ENCODE results near the gene FARS2. TPM values are rescaled to one million over a fixed set of nuclear protein-coding genes. Genes with fewer than 3 reads are reported as not detected.

The FARS2 gene
- total and polyA plus RNA-seq, 2 of the 13 experiments (the other 11 are each of a cell fraction or from before 2014, with no cell fraction given) = 15.4 to 26.0 TPM

- DNase-seq (ENCODE audit: low spot score) (no peak), ATAC-seq (no peak), FAIRE-seq (no peak)
- H3K4me1 ChIP-seq (ENCODE audit: insufficient read depth, low read length) = no peaks in the 10 kb centered on the region
- H2AFZ ChIP-seq (ENCODE audit: low read length) = no peak overlapping the region
- TF ChIP-seq HCFC1 (IDR thresholded peaks at IDR 0.05; ENCODE audit: low read depth, low read length) (no peak), ZNF672 (CRISPR knock-in tag; IDR thresholded peaks at IDR 0.05) (no peak), ZNF496 (CRISPR knock-in tag; IDR thresholded peaks at IDR 0.05; ENCODE audit: insufficient replicate concordance) (no peak), CBX5 (CRISPR knock-in tag; IDR thresholded peaks at IDR 0.05; ENCODE audit: borderline replicate concordance) (no peak), HOXA7 (CRISPR knock-in tag; IDR thresholded peaks at IDR 0.05) (no peak), PRDM10 (CRISPR knock-in tag; IDR thresholded peaks at IDR 0.05; ENCODE audit: low read depth) (no peak), ZNF335 (CRISPR knock-in tag; IDR thresholded peaks at IDR 0.05) (no peak), FOXC1 (CRISPR knock-in tag; IDR thresholded peaks at IDR 0.05; ENCODE audit: borderline replicate concordance) (no peak), PTBP1 (IDR thresholded peaks at IDR 0.05; ENCODE audit: low read depth, low read length, poor library complexity, severe bottlenecking) (no peak), MLX (CRISPR knock-in tag; IDR thresholded peaks at IDR 0.05) (no peak), NFE2L1 (CRISPR knock-in tag; IDR thresholded peaks at IDR 0.05; ENCODE audit: borderline replicate concordance) (no peak), MTF1 (CRISPR knock-in tag; IDR thresholded peaks at IDR 0.05) (no peak), MIXL1 (CRISPR knock-in tag; IDR thresholded peaks at IDR 0.05) (no peak), ZNF597 (CRISPR knock-in tag; IDR thresholded peaks at IDR 0.05) (no peak), EHMT2 (IDR thresholded peaks at IDR 0.05; ENCODE audit: borderline replicate concordance, low read depth, low read length) (no peak), ZNF34 (CRISPR knock-in tag; IDR thresholded peaks at IDR 0.05; ENCODE audit: borderline replicate concordance) (no peak)
- TF ChIP-seq, protein P1, sequence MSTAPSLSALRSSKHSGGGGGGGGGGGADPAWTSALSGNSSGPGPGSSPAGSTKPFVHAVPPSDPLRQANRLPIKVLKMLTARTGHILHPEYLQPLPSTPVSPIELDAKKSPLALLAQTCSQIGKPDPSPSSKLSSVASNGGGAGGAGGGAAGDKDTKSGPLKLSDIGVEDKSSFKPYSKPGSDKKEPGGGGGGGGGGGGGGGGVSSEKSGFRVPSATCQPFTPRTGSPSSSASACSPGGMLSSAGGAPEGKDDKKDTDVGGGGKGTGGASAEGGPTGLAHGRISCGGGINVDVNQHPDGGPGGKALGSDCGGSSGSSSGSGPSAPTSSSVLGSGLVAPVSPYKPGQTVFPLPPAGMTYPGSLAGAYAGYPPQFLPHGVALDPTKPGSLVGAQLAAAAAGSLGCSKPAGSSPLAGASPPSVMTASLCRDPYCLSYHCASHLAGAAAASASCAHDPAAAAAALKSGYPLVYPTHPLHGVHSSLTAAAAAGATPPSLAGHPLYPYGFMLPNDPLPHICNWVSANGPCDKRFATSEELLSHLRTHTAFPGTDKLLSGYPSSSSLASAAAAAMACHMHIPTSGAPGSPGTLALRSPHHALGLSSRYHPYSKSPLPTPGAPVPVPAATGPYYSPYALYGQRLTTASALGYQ (CRISPR knock-in tag; IDR thresholded peaks at IDR 0.05) = no peak
- TF ChIP-seq, protein P2, sequence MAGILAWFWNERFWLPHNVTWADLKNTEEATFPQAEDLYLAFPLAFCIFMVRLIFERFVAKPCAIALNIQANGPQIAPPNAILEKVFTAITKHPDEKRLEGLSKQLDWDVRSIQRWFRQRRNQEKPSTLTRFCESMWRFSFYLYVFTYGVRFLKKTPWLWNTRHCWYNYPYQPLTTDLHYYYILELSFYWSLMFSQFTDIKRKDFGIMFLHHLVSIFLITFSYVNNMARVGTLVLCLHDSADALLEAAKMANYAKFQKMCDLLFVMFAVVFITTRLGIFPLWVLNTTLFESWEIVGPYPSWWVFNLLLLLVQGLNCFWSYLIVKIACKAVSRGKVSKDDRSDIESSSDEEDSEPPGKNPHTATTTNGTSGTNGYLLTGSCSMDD (CRISPR knock-in tag; IDR thresholded peaks at IDR 0.05) = no peak
- in situ Hi-C loops (cut with HindIII; ENCODE audit: extremely low pct_ligation_motif_present, low pct_unique_long_range_greater_than_20kb) = no loop called here
- no peak overlapping the region for H3K27ac ChIP-seq (ENCODE audit: extremely low read length, insufficient read depth, low read length)
- no peak overlapping the region for H3K4me2 ChIP-seq (ENCODE audit: low read depth, low read length)
- intact Hi-C loops (cut with micrococcal nuclease; ENCODE audit: unreplicated experiment) = no loop called here
- 97% methylated on average over 4 of the region's 4 CpGs for WGBS (ENCODE audit: low lambda C conversion rate)
- ChIA-PET CTCF (ENCODE audit: low intra/inter-chr PET ratio, low total read pairs) (no interaction called here), POLR2A (no interaction called here)
- no peaks in the 10 kb centered on the region for H3K27me3 ChIP-seq (ENCODE audit: control insufficient read depth in 1 of 2, insufficient read depth in 2 of 2, low read length in 2 of 2)
- H3K4me3 ChIP-seq (replicated peaks in 1 of 3; ENCODE audit: insufficient read depth in 1 of 3, low read depth in 2 of 3, low read length in 3 of 3) = no peak overlapping the region
- H3K36me3 ChIP-seq (replicated peaks in 1 of 2; ENCODE audit: control insufficient read depth in 1 of 2, insufficient read depth in 2 of 2, low read length in 2 of 2) = no peaks in the 10 kb centered on the region
- H3K79me2 ChIP-seq (ENCODE audit: insufficient read depth, low read length) = no peaks in the 10 kb centered on the region
- H4K20me1 ChIP-seq (ENCODE audit: insufficient read depth, low read length) = no peaks in the 10 kb centered on the region
- BruUV-seq (replicated peaks) = no TSS peak
- H3K9me3 ChIP-seq (ENCODE audit: low read length) = peaks cover 10% of the 10 kb centered on the region
- H3K9ac ChIP-seq (ENCODE audit: insufficient read depth, low read depth, low read length) = no peak overlapping the region
Observed at GRCh38 chr6:5405976-5406375, 144.7 kb downstream of the FARS2 start.

Data from HepG2 (cell line).